Lower leg skin (tissue), 3 donors: ENCODE results near the gene GPC5.

ENCODE experiments used
- POLR2A ChIP-seq, 2 donors: fragments of 450-650 bp; IDR thresholded peaks; one replicate each; pipeline ENCODE4 v1.6.1; 2016 to 2017; ENCODE audit warnings: antibody characterized with exemption in 2 of 2, mild to moderate bottlenecking in 1 of 2, moderate library complexity in 1 of 2
- TF ChIP-seq, protein P1 (sequence below), 3 donors: fragments of 450-650 bp; IDR thresholded peaks; one replicate each; pipeline ENCODE4 v1.5.1; 2016; ENCODE audit warnings: antibody characterized with exemption in 3 of 3, mild to moderate bottlenecking in 3 of 3, moderate library complexity in 2 of 3

DNA sequence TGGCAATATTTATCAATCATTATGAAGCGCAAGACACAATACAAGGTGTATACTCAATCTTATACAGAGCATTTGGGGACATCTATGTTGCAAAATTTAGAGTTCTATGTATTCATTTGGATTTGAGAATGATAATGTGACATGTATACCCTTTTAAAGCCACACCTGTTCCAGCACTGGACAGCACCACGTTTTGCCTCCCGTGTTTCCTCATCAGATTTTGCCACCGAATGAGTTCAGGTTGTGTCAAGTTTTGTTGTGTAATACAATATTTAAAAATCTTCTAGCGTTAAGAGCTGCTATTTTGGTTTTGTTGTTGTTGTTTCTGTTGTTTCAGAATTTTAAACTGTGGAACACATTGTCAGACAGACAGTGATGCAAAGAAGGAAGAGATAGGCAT, 1259.9 kb downstream of the GPC5 start:
- TF ChIP-seq, protein P1, sequence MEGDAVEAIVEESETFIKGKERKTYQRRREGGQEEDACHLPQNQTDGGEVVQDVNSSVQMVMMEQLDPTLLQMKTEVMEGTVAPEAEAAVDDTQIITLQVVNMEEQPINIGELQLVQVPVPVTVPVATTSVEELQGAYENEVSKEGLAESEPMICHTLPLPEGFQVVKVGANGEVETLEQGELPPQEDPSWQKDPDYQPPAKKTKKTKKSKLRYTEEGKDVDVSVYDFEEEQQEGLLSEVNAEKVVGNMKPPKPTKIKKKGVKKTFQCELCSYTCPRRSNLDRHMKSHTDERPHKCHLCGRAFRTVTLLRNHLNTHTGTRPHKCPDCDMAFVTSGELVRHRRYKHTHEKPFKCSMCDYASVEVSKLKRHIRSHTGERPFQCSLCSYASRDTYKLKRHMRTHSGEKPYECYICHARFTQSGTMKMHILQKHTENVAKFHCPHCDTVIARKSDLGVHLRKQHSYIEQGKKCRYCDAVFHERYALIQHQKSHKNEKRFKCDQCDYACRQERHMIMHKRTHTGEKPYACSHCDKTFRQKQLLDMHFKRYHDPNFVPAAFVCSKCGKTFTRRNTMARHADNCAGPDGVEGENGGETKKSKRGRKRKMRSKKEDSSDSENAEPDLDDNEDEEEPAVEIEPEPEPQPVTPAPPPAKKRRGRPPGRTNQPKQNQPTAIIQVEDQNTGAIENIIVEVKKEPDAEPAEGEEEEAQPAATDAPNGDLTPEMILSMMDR (IDR thresholded peaks at IDR 0.05) = no peak
- TF ChIP-seq POLR2A (IDR thresholded peaks at IDR 0.05) = no peak
